GM23338 (cell line): Measurements from ENCODE around the gene TAL2. TPM values are rescaled to one million over a fixed set of nuclear protein-coding genes. Genes with fewer than 3 reads are reported as not detected.

Source experiments
- ATAC-seq: fragments of 200-7000 bp; cut with Tn5 transposase; 3 replicates; pipeline ENCODE4 v1.9.1; 2020
- DNase-seq: peaks from one replicate; pipeline ENCODE4 v3.0.0-alpha.2; 2015; ENCODE audit warnings: low spot score
- H2AFZ ChIP-seq: fragments of 200-600 bp; sonication (generic); 2 replicates; pipeline ENCODE4 v1.8.0; 2016; ENCODE audit warnings: antibody characterized with exemption, mild to moderate bottlenecking, moderate library complexity
- H3F3A ChIP-seq: fragments of 200-600 bp; sonication (generic); replicated peaks from 2 replicates; pipeline ENCODE4 v1.8.0; 2017; ENCODE audit warnings: antibody characterized with exemption, mixed run types, low read depth
- H3K27ac ChIP-seq: fragments of 200-600 bp; sonication (generic); 2 replicates; pipeline ENCODE4 v1.6.1; 2016; ENCODE audit warnings: low read depth
- H3K27me3 ChIP-seq: fragments of 200-600 bp; sonication (generic); 2 replicates; pipeline ENCODE4 v1.8.0; 2016; ENCODE audit warnings: mild to moderate bottlenecking, mixed run types, moderate library complexity; ENCODE audit not compliant: insufficient read depth
- H3K36me3 ChIP-seq: fragments of 200-600 bp; sonication (generic); 2 replicates; pipeline ENCODE4 v1.8.0; 2016; ENCODE audit warnings: mild to moderate bottlenecking; ENCODE audit not compliant: insufficient read depth
- H3K4me1 ChIP-seq: fragments of 200-600 bp; sonication (generic); 2 replicates; pipeline ENCODE4 v1.8.0; 2016; ENCODE audit warnings: mild to moderate bottlenecking, moderate library complexity; ENCODE audit not compliant: insufficient read depth
- H3K4me2 ChIP-seq: fragments of 200-600 bp; sonication (generic); 2 replicates; pipeline ENCODE4 v1.7.1; 2017; ENCODE audit warnings: mixed run types
- H3K4me3 ChIP-seq: fragments of 200-600 bp; sonication (generic); 2 replicates; pipeline ENCODE4 v1.6.1; 2016; ENCODE audit warnings: mixed run types
- H3K79me2 ChIP-seq: fragments of 200-600 bp; sonication (generic); replicated peaks from 2 replicates; pipeline ENCODE4 v1.8.0; 2017; ENCODE audit warnings: mild to moderate bottlenecking; ENCODE audit not compliant: insufficient read depth
- H3K9me2 ChIP-seq: fragments of 200-600 bp; sonication (generic); 2 replicates; pipeline ENCODE4 v1.8.0; 2017; ENCODE audit not compliant: insufficient read depth
- H4K20me1 ChIP-seq: fragments of 200-600 bp; sonication (generic); replicated peaks from 2 replicates; pipeline ENCODE4 v1.8.0; 2017; ENCODE audit warnings: mild to moderate bottlenecking; ENCODE audit not compliant: insufficient read depth
- H3K27ac Mint-ChIP-seq: 2 replicates; pipeline ENCODE4 v1.8.0; 2020; ENCODE audit warnings: inconsistent platforms, mild to moderate bottlenecking, moderate library complexity, mixed read lengths
- H3K27me3 Mint-ChIP-seq: 3 replicates; pipeline ENCODE4 v1.8.0; 2022; ENCODE audit warnings: low read depth, mild to moderate bottlenecking, moderate library complexity, mixed read lengths, inconsistent platforms; ENCODE audit not compliant: insufficient read depth, poor library complexity
- H3K36me3 Mint-ChIP-seq: 3 replicates; pipeline ENCODE4 v1.8.0; 2021; ENCODE audit warnings: low read depth, mild to moderate bottlenecking, inconsistent platforms, moderate library complexity, mixed read lengths
- H3K4me1 Mint-ChIP-seq: 3 replicates; pipeline ENCODE4 v1.8.0; 2020; ENCODE audit warnings: mild to moderate bottlenecking, inconsistent platforms, mixed read lengths
- H3K4me3 Mint-ChIP-seq: 3 replicates; pipeline ENCODE4 v1.8.0; 2021; ENCODE audit warnings: moderate library complexity, mild to moderate bottlenecking, inconsistent platforms, mixed read lengths
- H3K9me3 Mint-ChIP-seq: 3 replicates; pipeline ENCODE4 v1.8.0; 2020; ENCODE audit warnings: moderate library complexity, mild to moderate bottlenecking, inconsistent platforms, mixed read lengths
- CREB1 ChIP-seq: fragments of 250-450 bp; sonication (Bioruptor Pico); IDR thresholded peaks from 2 replicates; pipeline ENCODE4 v1.5.0; 2020; ENCODE audit warnings: low read depth, mild to moderate bottlenecking, moderate library complexity
- ETS1 ChIP-seq: IDR thresholded peaks from 2 replicates; pipeline ENCODE4 v1.6.1; 2016; ENCODE audit warnings: antibody characterized with exemption
- EZH2 ChIP-seq: fragments of 200-600 bp; sonication (generic); IDR thresholded peaks from one replicate; pipeline ENCODE4 v1.8.0; 2017; ENCODE audit warnings: antibody characterized with exemption, mild to moderate bottlenecking, low read depth; ENCODE audit not compliant: unreplicated experiment
- EZH2phosphoT487 ChIP-seq: fragments of 200-600 bp; sonication (generic); IDR thresholded peaks from one replicate; pipeline ENCODE4 v1.8.1; 2018; ENCODE audit warnings: antibody characterized with exemption; ENCODE audit not compliant: unreplicated experiment
- JUNB ChIP-seq: IDR thresholded peaks from one replicate; pipeline ENCODE4 v1.6.1; 2016; ENCODE audit warnings: antibody characterized with exemption; ENCODE audit not compliant: unreplicated experiment
- NANOG ChIP-seq: IDR thresholded peaks from 2 replicates; pipeline ENCODE4 v1.6.1; 2016; ENCODE audit warnings: antibody characterized with exemption, borderline replicate concordance
- POLR2AphosphoS5 ChIP-seq: IDR thresholded peaks from 2 replicates; pipeline ENCODE4 v1.6.1; 2016; ENCODE audit warnings: antibody characterized with exemption, low read depth
- REST ChIP-seq: IDR thresholded peaks from one replicate; pipeline ENCODE4 v1.6.1; 2018; ENCODE audit warnings: antibody characterized with exemption; ENCODE audit not compliant: unreplicated experiment
- STAT1 ChIP-seq: IDR thresholded peaks from one replicate; pipeline ENCODE4 v1.6.1; 2016; ENCODE audit warnings: antibody characterized with exemption; ENCODE audit not compliant: unreplicated experiment
- ZNF114 ChIP-seq: fragments of 250-450 bp; sonication (Bioruptor Pico); IDR thresholded peaks from 2 replicates; pipeline ENCODE4 v1.5.0; 2020; ENCODE audit warnings: mild to moderate bottlenecking, moderate library complexity
- ZNF331 ChIP-seq: fragments of 250-450 bp; sonication (Bioruptor Pico); IDR thresholded peaks from 2 replicates; pipeline ENCODE4 v1.5.0; 2020; ENCODE audit warnings: low read depth, mild to moderate bottlenecking, moderate library complexity
- ZNF462 ChIP-seq: fragments of 250-450 bp; sonication (Bioruptor Pico); IDR thresholded peaks from 2 replicates; pipeline ENCODE4 v1.5.0; 2020; ENCODE audit warnings: mild to moderate bottlenecking, moderate library complexity
- polyA plus RNA-seq: library from polyadenylated mRNA; unstranded; fragments of >200 nt; fragmentation: Nextera tagmentation; extraction: Ambion mirVana; gene quantifications from 2 replicates; pipeline ENCODE4 v1.2.1, GENCODE V29; 2016
- total RNA-seq: library from RNA; depleted of rRNA; stranded (reverse); fragments of >200 nt; shearing (Covaris generic); gene quantifications from 2 replicates; pipeline ENCODE4 v1.2.3, GENCODE V29; 2014

TAL2 gene
- total and polyA plus RNA-seq, 2 experiments from 2014 or later, result 0.79 TPM; not detected in 1

- TF ChIP-seq ETS1, result no peak
These were observed 15.9 kb downstream of the TAL2 start (continued) for GRCh38 chr9:105678163-105678562.

GRCh38 chr9:105678781-105679180 is 16.5 kb downstream of the TAL2 start:
- Histone ChIP-seq H3K4me1 (no peaks in the 10 kb centered on the region), H3F3A (no peaks in the 10 kb centered on the region), H3K27ac (no peak overlapping the region), H3K4me3 (no peak overlapping the region), H2AFZ (no peak overlapping the region), H3K79me2 (no peaks in the 10 kb centered on the region), H3K4me2 (peak overlapping the region; percentile 35; the same call in 1 of the 2 replicates), H3K36me3 (no peaks in the 10 kb centered on the region), H4K20me1 (no peaks in the 10 kb centered on the region; the same call in 1 of the 2 replicates), H3K27me3 (no peaks in the 10 kb centered on the region), H3K9me2 (no peaks in the 10 kb centered on the region)
- DNase-seq (no peak), ATAC-seq (no peak)
- Mint-ChIP-seq H3K9me3 (no peaks in the 10 kb centered on the region), H3K4me1 (peaks cover 16% of the 10 kb centered on the region), H3K27me3 (peaks cover 3% of the 10 kb centered on the region), H3K27ac (no peak overlapping the region), H3K4me3 (no peak overlapping the region), H3K36me3 (no peaks in the 10 kb centered on the region)
- no peak for TF ChIP-seq NANOG
- TF ChIP-seq STAT1, result no peak
- no peak for TF ChIP-seq POLR2AphosphoS5
- TF ChIP-seq EZH2phosphoT487, result no peak
- no peak for TF ChIP-seq ZNF462 (CRISPR knock-in tag)
- TF ChIP-seq ETS1, result no peak
- no peak for TF ChIP-seq CREB1
- no peak for TF ChIP-seq JUNB
- no peak for TF ChIP-seq ZNF331
- no peak for TF ChIP-seq EZH2
- no peak for TF ChIP-seq ZNF114 (CRISPR knock-in tag)
- TF ChIP-seq REST, result no peak
